ENCODE data around the gene COPA. TPM values are rescaled to one million over a fixed set of nuclear protein-coding genes. Genes with fewer than 3 reads are reported as not detected.

COPA gene
- total and polyA plus RNA-seq, 8 donors = 149 to 182 (median 174) TPM

DNA sequence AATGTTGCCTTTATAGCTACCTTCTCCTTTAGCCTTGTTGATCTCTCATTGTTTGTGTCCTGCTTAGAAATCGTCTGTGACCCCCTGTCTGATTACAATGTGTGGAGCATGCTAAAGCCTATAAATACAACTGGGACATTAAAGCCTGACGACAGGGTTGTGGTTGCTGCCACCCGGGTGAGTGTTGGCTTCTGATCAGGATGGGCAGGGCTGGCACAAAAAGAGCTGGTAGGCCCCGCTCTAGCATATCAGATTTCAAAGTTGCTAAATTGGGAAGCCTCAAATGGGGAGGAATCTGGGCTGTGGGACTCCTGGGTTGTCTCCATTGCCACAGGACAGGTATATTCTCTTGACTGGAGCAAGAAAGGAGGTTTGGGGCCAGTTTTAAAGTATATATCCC is 8.6 kb upstream of the COPA start:
- DNase-seq = no peak
- intact Hi-C loops (cut with DNase I) = no loop called here
- Histone ChIP-seq H3K4me3 (no peak overlapping the region), H3K4me1 (peaks cover 0 to 17% of the 10 kb centered on the region in 2 donors), H3K9me3 (no peaks in the 10 kb centered on the region), H3K27me3 (no peaks in the 10 kb centered on the region), H3K27ac (no peak overlapping the region), H3K36me3 (peaks cover 0 to 98% of the 10 kb centered on the region in 2 donors)
- TF ChIP-seq, protein P1, sequence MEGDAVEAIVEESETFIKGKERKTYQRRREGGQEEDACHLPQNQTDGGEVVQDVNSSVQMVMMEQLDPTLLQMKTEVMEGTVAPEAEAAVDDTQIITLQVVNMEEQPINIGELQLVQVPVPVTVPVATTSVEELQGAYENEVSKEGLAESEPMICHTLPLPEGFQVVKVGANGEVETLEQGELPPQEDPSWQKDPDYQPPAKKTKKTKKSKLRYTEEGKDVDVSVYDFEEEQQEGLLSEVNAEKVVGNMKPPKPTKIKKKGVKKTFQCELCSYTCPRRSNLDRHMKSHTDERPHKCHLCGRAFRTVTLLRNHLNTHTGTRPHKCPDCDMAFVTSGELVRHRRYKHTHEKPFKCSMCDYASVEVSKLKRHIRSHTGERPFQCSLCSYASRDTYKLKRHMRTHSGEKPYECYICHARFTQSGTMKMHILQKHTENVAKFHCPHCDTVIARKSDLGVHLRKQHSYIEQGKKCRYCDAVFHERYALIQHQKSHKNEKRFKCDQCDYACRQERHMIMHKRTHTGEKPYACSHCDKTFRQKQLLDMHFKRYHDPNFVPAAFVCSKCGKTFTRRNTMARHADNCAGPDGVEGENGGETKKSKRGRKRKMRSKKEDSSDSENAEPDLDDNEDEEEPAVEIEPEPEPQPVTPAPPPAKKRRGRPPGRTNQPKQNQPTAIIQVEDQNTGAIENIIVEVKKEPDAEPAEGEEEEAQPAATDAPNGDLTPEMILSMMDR (IDR thresholded peaks at IDR 0.05) = no peak
- ATAC-seq = no peak

DNA sequence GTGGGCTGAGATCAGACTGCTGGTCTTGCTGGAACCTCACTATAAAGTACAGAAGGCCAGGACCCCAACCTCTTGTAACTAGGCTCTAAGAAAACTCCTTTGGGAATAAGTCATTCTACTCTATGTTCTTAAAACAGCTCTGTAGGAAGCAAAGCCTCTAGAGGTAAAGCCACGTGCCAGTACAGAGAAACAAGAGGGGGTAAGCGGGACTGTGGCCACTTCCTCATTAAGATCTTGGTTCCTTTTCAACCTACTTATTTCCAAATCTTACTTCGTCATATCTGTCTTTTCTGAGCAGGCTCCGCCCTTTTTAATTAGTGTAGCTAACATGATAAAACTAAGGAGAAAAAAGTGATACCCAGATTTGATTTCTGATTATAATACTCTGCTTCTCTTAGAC is 3.9 kb upstream of the COPA start:
- intact Hi-C loops (cut with DNase I) = no loop called here
- TF ChIP-seq, protein P1 (IDR thresholded peaks at IDR 0.05) = no peak

DNA sequence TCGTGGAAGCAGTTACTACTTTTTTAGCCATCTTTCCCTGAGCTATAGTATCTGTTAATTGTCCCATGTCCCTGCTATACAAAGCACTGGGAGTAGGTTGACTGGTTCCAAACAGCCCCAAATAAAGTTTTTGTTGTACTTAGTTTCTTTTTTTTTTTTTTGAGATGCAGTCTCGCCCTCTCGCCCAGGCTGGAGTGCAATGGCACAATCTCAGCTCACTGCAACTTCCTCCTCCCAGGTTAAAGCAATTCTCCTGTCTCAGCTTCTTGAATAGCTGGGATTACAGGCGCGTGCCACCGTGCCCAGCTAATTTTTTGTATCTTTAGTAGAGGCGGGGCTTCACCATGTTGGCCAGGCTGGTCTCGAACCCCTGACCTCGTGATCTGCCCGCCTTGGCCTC is 3.4 kb upstream of the COPA start:
- ATAC-seq = no peak
- Histone ChIP-seq H3K9me3 (no peaks in the 10 kb centered on the region), H3K36me3 (peaks cover 0 to 63% of the 10 kb centered on the region in 2 donors), H3K4me1 (peaks cover 10 to 54% of the 10 kb centered on the region in 2 donors), H3K4me3 (no peak overlapping the region), H3K27ac (peak overlapping the region in 1 of 2 donors; percentile 85), H3K27me3 (no peaks in the 10 kb centered on the region)
- intact Hi-C loops (cut with DNase I) = no loop called here
- TF ChIP-seq, protein P1 (IDR thresholded peaks at IDR 0.05) = no peak
- peak in 1 of 4 donors; percentile 55 for DNase-seq

More for the DNA sequence above, 3.9 kb upstream of the COPA start:
- H3K4me3 ChIP-seq = no peak overlapping the region
- DNase-seq (peak in 1 of 4 donors; percentile 56), ATAC-seq (peak; percentile 8)
- no peaks in the 10 kb centered on the region for H3K9me3 ChIP-seq
- peaks cover 0 to 68% of the 10 kb centered on the region in 2 donors for H3K36me3 ChIP-seq
- H3K4me1 ChIP-seq = peaks cover 5 to 49% of the 10 kb centered on the region in 2 donors
- no peaks in the 10 kb centered on the region for H3K27me3 ChIP-seq
- H3K27ac ChIP-seq = peak overlapping the region in 1 of 2 donors; percentile 85

DNA sequence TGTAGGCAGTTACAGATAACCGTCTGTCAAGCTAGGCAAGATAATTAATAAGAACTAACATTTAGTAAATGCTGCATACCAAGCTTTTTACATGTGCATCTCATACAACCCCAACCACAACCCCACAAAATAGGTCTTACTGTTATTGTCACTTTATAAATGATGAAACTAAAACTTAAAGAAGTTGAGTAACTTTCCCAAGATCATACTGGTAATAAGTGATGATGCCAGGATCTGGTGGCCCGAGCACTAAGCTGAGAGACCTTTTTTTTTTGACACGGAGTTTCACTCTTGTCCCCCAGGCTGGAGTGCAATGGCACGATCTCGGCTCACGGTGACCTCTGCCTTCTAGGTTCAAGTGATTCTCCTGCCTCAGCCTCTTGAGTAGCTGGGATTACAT is 1.9 kb upstream of the COPA start:
- Histone ChIP-seq H3K36me3 (peaks cover 0 to 49% of the 10 kb centered on the region in 2 donors), H3K4me3 (no peak overlapping the region), H3K4me1 (peaks cover 15 to 69% of the 10 kb centered on the region in 2 donors), H3K27ac (no peak overlapping the region), H3K9me3 (no peaks in the 10 kb centered on the region), H3K27me3 (no peaks in the 10 kb centered on the region)
- ATAC-seq (no peak), DNase-seq (no peak)
- TF ChIP-seq, protein P1 (IDR thresholded peaks at IDR 0.05) = no peak
- intact Hi-C loops (cut with DNase I) = no loop called here

DNA sequence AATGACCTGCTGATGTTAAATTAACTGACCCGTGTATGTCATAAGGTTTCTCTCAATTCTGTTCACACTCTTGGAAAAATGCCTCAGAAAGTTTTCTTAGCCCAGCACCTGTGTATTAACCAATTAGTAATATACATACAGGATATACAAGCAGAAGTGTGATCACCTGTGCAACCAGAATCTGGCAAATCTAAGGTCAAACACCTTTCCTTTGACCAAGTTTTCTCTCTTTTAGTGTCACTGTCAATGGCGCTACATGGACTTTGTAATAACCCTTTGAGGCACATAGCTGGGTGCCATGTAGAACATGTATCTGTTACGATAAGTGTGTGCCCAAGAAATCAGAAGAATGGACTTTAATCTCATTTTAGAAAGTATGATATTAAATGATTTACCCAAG is 1.2 kb upstream of the COPA start:
- peaks cover 15 to 76% of the 10 kb centered on the region in 2 donors for H3K4me1 ChIP-seq
- ATAC-seq (no peak), DNase-seq (no peak)
- H3K27me3 ChIP-seq = no peaks in the 10 kb centered on the region
- no peak overlapping the region for H3K27ac ChIP-seq
- TF ChIP-seq, protein P1 (IDR thresholded peaks at IDR 0.05) = no peak
- H3K9me3 ChIP-seq = no peaks in the 10 kb centered on the region
- peaks cover 0 to 49% of the 10 kb centered on the region in 2 donors for H3K36me3 ChIP-seq
- intact Hi-C loops (cut with DNase I) = no loop called here
- peak overlapping the region; percentile 77 to 93 for H3K4me3 ChIP-seq
